Activated T-cell treated with anti-CD3 and anti-CD28 coated beads for 1 hour (primary cell): Measurements from ENCODE around the gene GALM.
"Not testable (repeated sequence)": the region's sequence is repeated elsewhere in the genome, so short reads cannot be mapped to it uniquely, and the experiment has no call there.

Source experiments
- DNase-seq: peaks from one replicate; pipeline ENCODE4 v3.0.0-alpha.2; 2020; ENCODE audit warnings: low read depth

Gene GALM

GRCh38 chr2:38682008-38682575 is 16.2 kb downstream of the GALM start:
- no peak for DNase-seq

GRCh38 chr2:38682620-38683019 is 16.7 kb downstream of the GALM start:
- not testable (repeated sequence) for DNase-seq

- DNase-seq = no peak
These were observed 17.9 kb downstream of the GALM start for GRCh38 chr2:38683766-38684165.

GRCh38 chr2:38685116-38685735 is 19.3 kb downstream of the GALM start:
- DNase-seq = no peak

- no peak for DNase-seq
These were observed 24.8 kb downstream of the GALM start for GRCh38 chr2:38690499-38691420.

- DNase-seq = no peak
These were observed 26.1 kb downstream of the GALM start for GRCh38 chr2:38691994-38692393.

GRCh38 chr2:38692636-38693318 is 26.9 kb downstream of the GALM start:
- no peak for DNase-seq

GRCh38 chr2:38697116-38697840 is 31.4 kb downstream of the GALM start:
- DNase-seq = peak; percentile 17

GRCh38 chr2:38698467-38699003 is 32.6 kb downstream of the GALM start:
- no peak for DNase-seq

- DNase-seq = no peak
These were observed 34.3 kb downstream of the GALM start for GRCh38 chr2:38700113-38700785.

- no peak for DNase-seq
These were observed 35.1 kb downstream of the GALM start for GRCh38 chr2:38700881-38701458.

- DNase-seq = no peak
These were observed 35.6 kb downstream of the GALM start for GRCh38 chr2:38701542-38701941.

GRCh38 chr2:38702413-38702812 is 36.5 kb downstream of the GALM start:
- DNase-seq = no peak

GRCh38 chr2:38703336-38703735 is 37.4 kb downstream of the GALM start:
- not testable (repeated sequence) for DNase-seq

GRCh38 chr2:38704664-38705063 is 38.8 kb downstream of the GALM start:
- no peak for DNase-seq

GRCh38 chr2:38706846-38707345 is 41.0 kb downstream of the GALM start:
- DNase-seq = no peak

GRCh38 chr2:38708491-38708890 is 42.6 kb downstream of the GALM start:
- DNase-seq = not testable (repeated sequence)

GRCh38 chr2:38708900-38709566 is 43.1 kb downstream of the GALM start:
- DNase-seq = no peak

- no peak for DNase-seq
These were observed 43.8 kb downstream of the GALM start for GRCh38 chr2:38709567-38710194.
